Measurements from ENCODE around the gene TRPM4.
"Not testable (repeated sequence)": the region's sequence is repeated elsewhere in the genome, so short reads cannot be mapped to it uniquely, and the experiment has no call there.

Gene TRPM4

DNA sequence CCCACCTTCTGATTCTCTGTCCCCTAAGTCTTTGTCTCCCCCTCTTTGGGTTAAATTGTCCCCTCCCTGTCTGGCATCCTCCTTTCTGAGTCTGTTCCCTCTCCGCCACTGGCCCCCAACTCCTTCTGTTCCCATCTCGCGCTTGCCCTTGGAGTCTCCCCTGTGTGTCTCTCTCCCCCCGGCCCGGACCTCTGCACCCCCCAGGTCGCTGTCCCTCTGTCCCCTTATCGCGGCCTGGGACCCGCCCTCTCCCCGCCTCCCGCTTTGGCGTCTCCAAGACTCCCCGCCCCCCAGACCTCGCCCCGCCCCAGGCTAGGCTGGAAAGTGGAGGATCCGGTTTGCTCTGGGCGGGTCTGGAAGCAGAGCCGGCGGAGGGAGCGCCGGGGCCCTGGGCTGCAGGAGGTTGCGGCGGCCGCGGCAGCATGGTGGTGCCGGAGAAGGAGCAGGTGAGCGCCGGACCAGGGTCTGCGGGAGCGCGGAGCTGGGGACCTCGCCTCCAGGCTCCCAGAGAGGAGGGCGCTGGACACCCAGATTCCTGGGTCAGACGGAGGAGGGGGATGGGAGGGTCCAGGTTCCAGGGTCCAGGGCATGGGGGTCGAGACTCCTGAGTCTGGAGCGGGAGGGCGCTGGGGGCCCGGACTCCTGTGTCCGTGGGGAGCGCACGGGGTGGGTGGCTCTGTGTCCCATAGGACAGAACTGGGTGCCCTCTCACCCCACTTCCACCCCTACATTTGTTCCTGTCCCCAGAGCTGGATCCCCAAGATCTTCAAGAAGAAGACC is at the start of gene TRPM4:
TSS of gene TRPM4 (plus strand) at position 348 of the 780 bp plus-strand sequence. CDS start at position 423, 75 bp downstream.
- no peak for DNase-seq (ENCODE audit: low read depth)

DNA sequence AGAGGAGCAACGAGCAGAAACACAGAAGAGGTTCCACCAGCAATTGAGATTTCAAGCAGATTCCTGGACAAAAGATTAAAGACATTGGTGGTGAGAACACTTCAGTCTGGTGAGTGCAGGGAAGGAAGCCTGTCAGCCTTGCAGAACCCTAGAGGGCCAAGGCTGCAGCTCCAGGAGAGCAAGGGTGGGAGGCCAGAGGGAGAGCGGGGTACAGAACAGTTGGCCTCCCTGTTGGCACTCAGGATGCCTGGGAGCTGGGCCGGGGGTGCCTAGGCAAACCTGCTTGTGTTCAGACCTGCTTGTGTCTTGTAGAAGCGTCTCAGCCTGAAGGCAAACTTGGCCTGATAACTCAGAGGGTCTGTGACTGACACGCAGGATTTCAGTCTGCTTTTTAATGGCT is 48.5 kb upstream of the TRPM4 start:
- no peak for DNase-seq (ENCODE audit: low read depth)

DNA sequence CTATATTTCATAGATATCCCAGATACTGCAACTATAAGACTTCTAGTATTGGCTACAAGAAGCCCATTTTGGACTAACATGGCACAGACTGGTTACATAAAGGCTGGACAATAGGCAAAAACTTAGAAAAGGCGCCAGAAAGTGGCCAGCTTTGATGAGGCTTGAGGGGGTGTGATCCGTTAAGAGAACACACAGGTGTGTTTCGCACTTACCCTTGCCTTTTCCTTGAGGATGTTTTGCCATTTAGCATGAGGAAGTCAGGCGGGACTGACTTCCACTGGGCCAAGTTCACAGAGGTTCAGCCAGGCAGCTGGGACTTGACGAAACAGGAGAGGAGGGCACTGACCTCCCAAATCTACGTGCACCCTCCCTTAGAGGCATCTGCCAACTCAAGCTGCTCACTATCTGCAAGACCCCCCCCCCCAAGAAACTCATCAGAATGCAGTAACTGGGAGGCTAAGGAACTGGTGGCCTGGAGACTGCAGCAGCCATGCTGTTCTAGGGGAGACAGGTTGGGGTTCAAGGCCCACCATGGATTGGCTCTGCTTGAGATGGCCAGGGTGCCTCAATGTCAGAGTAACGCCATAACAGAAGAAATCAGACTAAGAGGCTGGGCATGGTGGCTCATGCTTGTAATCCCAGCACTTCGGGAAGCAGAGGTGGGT is 47.9 kb upstream of the TRPM4 start:
- no peak for DNase-seq (ENCODE audit: low read depth)

DNA sequence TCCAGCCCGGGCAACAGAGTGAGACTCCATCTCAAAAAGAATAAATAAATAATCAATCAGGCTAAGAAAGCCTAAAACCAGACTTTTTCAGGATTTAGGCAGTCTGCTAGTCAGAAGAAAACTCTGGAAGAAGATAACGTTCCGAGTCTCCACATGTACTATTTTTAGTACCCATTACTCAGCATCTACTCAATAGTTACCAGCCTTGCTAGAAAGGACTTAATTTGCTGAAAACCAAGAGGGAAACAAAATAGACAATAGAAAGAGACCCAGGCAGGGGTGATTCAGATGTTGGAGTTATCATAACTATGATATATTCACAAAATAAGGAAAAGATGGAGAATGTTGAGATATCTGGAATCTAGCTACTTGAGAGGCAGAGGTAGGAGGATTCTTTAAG is 47.0 kb upstream of the TRPM4 start:
- no peak for DNase-seq (ENCODE audit: low read depth)

DNA sequence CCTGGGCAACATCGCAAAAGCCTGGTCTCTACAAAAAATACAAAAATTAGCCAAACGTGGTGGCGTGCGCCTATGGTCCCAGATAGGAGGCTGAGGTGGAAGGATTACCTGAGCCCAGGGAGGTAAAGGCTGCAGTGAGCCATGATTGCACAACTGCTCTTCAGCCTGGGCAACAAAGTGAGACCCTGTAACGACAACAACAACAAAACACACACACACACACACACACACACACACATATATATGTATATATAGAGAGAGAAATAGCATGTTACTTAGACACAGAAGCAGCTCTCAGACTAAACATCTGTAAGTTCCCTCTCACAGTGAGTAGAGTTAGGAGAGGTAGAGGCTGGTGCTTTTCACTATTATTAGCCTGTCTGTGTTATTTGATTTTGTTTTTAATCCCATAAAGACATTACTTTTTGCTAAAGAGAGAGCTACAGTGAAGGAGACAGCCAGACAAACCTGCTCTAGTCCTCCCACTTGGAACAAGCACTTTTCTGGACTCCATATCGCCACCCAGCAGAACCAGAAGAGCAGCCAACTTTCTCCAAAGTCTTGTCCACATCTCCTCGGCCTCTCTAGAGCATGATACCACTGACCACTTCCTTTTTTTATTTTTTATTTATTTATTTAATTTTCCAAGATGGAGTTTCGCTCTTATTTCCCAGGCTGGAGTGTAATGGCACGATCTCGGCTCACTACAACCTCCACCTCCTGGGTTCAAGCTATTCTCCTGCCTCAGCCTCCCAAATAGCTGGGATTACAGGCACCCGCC is 46.2 kb upstream of the TRPM4 start:
- no peak for DNase-seq (ENCODE audit: low read depth)

DNA sequence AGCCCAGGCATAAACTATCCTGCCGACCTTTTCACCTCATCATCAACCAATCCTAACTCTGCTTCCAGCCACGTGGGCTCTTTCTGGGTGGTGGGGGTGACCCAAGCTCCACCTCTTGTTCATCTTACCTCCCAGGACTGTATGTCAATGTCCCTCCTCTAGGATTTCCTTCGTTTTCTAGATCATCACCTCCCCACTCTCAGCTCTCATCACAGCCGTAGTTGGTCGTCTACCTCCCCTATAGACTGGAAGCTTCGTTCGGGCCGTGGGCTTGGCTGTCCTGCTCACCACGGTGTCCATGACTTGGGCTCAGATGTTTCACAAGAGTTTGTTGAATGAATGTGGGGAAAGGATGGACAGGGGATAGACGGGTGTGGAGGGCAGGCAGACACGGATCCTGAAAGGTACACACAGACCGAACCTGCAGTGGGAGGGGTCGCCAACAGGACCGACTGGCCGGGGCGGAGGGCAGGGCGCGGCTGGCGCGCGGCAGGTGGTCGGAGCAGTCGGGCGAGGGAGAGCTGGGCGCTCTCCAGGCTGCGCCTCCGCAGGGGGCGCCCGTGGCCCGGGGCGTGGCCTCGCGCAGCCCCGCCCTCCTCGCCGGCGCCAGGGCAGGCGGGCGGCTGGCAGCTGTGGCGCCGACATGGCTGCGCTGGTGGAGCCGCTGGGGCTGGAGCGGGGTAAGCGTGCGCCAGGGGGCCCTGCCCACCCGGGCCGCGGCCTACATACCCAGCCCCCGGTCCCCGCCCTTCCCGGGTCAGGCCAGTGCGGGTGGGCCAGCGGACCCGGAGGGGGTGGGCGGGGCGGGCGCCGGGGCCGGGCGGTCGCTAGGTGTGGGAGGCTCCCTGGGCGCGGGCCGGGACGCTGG is 43.6 kb upstream of the TRPM4 start, which contains the start of gene LIN7B:
TSS of gene LIN7B (plus strand) at position 609 of the 868 bp plus-strand sequence. CDS start at position 644, 35 bp downstream.
- no peak for DNase-seq (ENCODE audit: low read depth)

DNA sequence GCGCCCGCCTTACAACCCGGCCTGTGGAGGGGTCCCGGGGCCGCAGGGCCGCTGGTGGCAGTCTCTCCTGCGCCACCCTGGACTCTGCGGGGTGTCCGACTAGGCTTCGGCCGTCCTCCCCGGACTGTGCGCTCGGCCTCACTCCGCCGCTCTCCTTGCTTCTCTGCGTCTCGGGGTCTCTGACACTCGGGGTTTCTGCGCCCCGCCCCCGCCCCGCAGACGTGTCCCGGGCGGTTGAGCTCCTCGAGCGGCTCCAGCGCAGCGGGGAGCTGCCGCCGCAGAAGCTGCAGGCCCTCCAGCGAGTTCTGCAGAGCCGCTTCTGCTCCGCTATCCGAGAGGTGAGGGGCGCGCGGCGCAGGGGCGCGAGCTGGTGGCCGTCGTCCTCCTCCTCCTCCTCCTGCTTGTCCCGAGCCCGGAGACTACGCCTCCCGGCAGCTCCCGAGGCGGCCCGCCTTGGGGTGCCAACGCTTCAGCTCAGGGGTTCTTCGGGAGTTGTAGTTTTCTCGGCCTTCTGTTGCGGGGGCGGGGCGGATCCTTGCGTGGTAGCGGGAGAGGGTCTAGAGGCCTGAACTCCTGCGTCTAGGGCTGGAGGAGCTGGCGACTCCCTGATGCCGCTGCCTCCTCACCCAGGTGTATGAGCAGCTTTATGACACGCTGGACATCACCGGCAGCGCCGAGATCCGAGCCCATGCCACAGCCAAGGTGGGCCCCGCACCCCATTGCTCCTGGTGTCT is 42.8 kb upstream of the TRPM4 start:
- no peak for DNase-seq (ENCODE audit: low read depth)

DNA sequence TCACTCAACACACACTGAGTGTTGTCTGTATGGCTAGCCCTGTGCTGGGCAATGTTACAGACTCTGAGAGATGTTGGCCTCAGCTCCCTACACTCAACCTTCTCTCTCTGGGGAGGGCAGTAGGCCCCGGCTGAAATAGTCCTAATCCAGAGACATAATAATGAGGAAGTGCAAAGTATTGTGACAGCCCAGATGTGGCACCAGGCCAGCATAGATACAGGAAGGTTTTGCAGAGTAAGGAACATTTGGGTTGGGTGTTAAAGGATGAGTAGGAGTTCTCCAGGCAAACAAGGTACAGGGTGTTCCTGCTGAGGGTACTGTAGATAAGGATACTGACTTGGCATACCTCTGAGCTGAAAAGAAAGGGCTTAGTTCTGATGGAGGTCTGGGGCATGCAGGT is 41.0 kb upstream of the TRPM4 start:
- DNase-seq (ENCODE audit: low read depth): no peak

DNA sequence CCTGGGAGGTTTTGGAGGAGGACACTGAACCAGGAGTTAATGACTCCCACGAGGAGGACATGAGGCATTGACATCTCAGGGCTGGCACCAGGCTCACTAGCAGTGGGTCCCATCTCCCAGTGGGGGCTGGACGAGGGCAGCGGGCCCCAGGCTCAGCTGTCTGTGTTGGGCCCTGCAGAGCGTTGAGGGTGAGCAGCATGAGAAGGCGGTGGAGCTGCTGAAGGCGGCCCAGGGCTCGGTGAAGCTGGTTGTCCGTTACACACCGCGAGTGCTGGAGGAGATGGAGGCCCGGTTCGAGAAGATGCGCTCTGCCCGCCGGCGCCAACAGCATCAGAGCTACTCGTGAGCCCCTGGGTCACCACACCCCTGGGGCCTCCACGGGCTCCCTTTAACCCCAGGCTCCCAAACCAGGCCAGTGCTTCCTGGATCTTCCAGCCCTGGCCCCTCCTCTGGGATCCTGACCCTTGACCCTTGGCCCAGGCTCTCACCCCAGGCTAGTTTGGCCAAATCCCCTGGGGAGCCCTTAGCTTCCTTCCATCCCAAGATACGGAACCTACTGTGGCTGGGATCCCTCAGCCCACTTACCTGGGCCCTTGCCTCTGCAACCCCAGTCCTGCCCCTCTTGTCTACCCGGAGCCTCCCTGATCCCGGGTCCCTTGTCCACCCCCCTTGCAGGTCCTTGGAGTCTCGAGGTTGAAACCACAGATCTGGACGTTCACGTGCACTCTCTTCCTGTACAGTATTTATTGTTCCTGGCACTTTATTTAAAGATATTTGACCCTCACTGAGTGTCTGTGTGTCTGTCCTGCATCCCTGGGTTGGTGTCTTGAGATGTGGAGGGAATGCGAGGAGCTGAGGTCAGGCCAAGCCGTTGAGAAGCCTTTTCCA is 39.7 kb upstream of the TRPM4 start:
- DNase-seq (ENCODE audit: low read depth): no peak

DNA sequence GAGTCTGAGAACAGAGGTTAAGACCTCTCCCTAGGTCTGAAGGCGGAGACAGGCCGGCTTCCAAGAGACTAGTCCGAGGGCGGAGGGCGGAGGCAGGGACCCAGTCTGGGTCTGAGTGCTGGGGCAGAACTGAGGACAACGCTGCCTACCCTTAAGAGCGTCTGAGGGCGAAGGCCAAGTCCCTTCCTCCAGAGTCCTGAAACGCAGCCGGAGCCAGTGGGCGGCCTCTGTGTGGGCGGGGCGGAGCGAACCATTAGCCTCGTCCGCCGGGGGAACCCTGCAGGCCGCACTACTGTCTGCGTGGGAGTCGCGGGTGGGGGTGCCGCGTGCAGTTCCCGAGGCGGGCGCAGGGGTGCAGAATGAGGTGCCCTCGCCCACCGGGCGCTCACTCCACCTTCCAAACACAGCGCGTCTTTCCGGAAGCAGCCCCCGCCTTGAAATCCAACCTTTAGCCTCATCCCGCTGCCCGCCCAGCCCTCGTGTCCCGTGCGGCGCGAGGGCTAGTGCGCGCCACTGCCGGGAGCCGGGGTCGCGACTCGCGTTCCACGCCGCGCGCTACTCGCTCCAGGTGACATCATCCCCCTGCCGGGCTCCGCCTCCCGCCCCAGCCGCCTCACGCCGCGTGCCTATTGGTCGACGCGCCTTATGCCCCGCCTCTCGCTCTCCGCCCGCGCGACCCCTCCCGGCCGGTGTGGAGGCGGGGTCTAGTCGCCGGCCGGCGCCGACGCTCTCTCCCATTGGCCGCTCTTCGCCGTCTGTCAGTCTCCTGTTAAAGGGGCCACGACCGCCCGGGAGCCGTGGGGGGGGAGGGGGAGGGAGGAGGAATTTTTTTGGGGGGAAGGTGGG is 38.8 kb upstream of the TRPM4 start, which contains the start of gene C19orf73:
TSS of gene C19orf73 (minus strand) at position 579 of the 846 bp plus-strand sequence. CDS start at position 458, 121 bp downstream.
- DNase-seq (ENCODE audit: low read depth): no peak

DNA sequence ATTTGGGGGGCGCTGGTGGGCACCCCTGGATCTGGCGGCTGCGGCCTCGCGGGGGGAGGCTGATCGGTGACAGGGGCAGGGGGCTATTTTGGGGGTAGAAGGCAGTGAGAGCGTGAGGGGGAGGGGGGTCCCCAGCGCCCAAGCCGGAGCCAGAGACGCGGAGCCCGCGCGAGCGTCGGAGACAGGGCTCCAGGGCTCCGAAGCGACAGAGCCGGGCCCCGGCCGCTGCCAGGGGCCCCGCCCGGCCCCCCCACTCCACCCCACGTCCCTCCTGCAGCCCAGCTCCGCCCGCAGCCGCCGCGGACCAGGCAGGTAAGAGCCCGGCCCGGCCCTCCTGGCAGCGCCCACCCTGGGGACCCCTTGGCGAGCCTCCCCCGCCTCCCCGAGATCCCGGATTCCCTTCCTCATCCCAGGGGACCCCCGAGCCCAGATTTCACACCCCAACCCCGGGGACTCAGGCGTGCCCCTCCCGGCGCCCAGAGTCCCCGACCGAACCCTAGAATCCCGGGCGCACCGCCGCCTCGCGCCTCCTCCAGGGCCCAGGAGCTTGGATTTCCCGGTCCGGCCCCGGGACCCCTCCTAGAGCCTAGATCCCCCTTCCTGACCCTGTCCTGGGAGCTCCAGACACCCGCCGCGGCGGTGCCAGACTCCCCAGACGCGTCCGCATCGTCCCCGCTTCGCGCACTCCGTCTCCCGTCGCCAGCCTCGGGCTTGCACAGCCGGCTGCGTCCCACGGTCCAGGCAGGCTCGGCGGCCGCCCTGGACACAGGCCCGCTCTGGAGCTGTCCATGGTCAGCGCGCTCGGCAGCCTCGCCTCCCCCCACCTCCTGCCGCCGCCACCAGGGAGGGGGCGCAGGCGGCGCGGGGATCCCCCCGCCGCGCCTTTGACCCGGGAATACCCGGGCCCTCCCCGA is 37.9 kb upstream of the TRPM4 start, which contains the start of gene PPFIA3:
TSS of gene PPFIA3 (plus strand) at position 134 of the 914 bp plus-strand sequence. CDS start 8,330 bp downstream, outside the sequence.
- no peak for DNase-seq (ENCODE audit: low read depth)

DNA sequence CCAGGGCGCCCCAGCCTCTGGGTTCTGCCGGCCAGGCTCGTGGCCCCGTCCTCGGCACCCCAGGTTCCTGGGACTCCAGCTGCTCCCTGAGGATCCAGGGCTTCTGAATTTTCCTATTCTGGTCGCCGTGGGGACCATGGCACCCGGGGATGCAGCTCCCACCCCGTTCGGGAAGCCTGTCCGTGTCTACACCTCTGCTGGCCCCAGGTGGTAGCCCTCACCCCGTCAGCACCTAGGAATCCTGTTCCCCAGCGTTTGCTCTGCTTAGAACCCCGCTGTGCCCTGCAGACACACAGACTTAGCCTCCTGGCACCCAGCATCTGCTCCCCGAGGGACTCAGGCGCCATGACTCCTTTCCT is 37.3 kb upstream of the TRPM4 start:
- no peak for DNase-seq (ENCODE audit: low read depth)

DNA sequence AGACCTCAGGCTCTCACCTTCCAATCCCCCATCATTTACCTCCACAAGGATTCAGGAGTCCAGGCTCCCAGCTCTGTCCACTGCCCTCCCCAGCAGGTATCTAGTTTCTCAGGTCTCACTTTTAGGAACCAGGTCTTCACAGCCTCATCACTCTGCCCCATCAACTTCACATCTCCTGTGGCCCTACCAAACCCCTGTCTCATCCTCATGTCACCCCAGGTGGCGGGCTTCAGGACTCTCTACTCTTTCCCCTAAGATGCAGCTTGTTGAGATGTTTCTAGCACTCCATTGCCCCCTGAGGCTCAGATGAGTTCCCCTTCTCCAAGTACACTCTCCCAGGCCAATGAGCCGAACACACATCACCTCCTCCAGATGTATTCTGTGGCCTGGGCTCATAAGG is 36.7 kb upstream of the TRPM4 start:
- no peak for DNase-seq (ENCODE audit: low read depth)

DNA sequence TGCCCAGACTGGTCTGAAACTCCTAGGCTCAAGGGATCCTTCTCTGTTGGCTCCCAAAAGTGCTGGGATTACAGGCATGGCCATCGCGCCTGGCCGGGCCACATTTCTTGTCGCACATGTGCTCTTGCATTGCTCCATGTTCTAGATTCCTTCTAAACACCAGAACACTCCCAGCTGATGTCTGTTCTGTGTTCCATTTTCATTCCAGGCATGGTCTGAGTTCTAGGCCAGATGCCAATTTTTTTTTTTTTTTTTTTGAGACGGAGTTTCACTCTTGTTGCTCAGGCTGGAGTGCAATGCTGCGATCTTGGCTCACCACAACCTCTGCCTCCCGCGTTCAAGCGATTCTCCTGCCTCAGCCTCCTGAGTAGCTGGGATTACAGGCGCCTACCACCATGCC is 35.8 kb upstream of the TRPM4 start:
- DNase-seq (ENCODE audit: low read depth): not testable (repeated sequence)

DNA sequence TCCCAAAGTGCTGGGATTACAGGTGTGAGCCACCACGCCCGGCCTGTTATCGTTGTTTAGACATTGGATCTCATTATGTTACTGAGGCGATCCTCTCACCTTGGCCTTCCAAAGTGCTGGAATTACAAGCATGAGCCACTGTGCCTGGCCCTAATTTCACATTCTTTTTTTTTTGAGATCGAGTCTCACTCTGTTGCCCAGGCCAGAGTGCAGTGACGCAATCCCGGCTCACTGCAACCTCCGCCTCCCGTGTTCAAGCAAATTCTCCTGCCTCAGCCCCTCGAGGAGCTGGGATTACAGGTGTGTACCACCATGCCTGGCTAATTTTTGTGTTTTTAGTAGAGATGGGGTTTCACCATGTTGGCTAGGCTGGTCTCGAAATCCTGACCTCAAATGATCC is 34.3 kb upstream of the TRPM4 start:
- not testable (repeated sequence) for DNase-seq (ENCODE audit: low read depth)

DNA sequence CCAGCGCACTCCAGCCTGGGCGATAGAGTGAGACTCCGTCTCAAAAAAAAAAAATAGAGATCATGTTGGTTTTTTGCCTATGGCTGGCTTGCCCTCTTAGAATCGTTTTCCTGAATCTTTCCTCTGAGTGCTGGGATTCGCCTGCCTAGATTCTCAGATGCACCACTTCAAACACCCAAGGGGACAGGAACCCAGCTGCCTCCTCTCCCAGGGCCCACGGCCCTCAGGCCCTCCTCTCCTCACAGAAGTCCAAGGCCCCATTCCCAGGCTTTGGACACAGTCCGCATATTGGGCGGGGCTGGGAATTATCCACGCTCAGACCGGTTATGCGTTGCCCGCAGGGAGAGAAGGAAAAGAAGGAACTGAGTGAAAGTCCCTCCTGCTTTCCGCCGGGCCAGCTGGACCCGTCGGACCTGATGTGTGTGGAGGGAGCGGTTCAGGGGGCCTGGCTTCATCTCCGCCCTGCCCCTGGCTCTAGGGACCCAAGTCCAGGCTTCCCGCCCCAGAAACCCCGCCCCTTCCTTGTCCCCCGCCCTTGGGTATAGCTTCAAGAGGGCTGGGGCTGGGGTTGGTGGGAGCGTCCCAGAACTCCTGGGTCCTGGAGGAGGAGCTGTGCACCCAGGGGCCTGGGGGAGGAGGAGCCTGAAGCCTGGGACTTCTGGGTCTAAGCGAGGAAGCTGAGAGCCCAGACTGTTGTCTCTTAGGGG is 32.4 kb upstream of the TRPM4 start:
- DNase-seq (ENCODE audit: low read depth): no peak

DNA sequence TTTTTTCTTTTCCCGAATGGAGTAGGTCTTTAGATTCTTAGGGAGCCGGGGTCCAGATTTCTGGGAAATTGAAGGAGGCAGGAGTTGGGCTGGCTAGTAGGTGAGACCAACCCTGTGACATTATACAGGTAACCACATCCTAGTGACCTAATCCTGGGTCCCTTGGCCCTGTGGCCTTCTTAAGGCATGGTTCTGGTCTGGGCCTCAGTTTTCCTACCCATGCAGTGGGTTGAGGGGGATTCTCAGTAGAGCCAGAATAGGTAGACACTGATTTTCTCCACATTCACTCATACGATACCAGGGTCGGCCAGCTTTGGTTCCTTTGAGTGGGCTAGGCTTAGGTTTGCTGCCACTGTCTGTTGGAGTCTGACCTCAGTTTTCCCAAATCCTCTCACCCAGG is 31.0 kb upstream of the TRPM4 start:
- DNase-seq (ENCODE audit: low read depth): no peak
